GM21447 (cell line): Measurements from ENCODE around the gene RDH12.
"Not testable (repeated sequence)": the region's sequence is repeated elsewhere in the genome, so short reads cannot be mapped to it uniquely, and the experiment has no call there.

Experiments used
- ATAC-seq: cut with Tn5 transposase; IDR thresholded peaks from one replicate; pipeline ENCODE4 v1.9.1; 2021; ENCODE audit not compliant: unreplicated experiment

Gene RDH12

DNA sequence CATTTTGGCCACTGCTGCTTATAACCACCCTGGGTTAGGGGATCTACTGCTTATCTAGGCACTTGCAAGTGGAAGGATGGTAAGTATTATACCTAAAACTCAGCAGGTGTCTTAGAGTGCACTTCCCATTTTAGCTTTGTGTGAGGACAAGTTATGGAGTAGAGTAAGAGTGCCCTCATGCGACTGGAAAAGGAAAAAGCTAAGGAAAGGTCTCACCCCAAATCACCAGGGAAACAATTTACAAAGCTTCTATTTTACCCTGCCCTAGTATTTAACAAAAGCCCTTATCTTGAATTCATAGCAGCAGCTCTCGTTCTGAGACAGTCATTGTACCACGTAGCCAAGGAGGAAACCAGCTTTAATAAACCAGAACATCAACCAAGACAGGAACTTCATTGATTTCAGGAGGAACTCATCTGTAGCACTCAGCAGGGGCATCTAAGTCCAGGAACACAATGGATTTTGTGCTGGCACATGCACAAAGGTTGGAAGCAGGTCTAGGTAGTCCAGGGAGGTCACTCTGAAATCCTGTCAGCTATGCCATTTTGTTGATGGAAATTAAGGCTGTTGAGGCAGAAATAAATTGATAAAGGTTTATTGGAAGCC lies 2.9 kb downstream of the RDH12 start:
- no peak for ATAC-seq

DNA sequence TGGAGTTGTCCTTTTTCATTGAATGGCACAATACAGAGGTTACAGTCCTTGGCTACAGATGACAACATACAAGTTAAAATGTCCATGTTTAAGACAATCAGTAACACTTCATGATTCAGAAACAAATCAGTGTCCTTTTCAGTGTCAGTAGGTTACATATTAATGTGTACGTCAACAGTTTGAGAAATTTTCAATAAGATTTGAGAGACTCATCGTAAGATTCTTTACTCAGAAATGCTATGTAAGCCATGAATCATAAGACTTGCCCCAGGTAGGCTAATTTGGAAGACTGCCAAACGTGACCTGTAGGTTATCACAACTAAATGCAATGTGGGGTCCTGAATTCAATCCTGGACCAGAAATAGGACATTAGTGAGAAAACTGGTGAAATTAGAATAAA lies 3.5 kb downstream of the RDH12 start:
- ATAC-seq = no peak

DNA sequence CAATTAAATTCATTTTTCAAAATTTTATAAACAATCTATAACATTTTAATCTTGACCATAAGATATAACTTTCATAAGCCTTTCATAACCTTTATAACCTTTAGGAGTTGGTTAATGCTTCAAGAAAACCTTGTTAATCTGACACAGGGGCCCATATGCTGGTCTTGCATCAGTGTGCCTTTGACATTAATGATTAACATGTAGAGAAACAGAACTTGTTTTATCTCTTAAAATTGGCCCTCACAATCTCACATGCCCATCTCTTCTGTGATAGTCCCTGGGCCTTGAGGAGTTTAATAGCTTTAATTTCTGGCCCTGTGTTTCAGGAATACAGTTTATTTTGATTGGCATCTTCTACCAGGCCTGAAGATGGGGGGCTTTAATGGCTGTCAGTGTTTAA lies 7.7 kb downstream of the RDH12 start:
- not testable (repeated sequence) for ATAC-seq

DNA sequence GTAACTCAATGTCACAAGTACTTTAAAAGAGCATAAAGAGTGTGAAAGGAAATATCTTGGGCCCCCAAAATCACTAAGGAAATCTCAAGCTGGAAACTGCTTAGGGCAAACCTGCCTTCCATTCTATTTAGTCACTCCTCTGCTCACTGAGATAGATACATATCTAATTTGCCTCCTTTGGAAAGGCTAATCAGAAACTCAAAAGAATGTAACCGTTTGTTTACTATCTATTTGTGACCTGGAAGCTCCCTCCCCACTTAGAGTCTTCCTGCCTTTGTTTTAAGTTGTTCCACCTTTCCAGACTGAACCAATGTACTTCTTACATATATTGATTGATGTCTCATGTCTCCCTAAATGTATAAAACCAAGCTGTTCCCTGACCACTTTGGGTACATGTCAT lies 8.1 kb downstream of the RDH12 start:
- ATAC-seq = not testable (repeated sequence)

DNA sequence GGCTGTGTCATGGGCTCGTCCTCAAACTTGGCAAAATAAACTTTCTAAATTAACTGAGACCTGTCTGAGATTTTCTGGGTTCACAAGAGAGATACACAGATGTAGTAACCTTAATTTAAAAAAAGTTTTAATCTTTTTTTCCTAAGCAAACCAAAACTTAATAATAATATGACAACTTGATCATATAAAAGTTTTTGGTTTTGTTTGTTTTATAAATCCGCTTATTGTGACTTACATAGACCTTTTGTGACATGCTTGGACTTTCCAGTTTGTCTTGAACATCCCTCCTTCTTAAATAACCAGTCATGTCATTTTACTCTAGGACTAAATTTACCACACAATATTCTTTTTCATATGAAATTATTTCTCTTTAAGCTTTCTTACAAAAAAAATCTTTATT lies 8.5 kb downstream of the RDH12 start:
- ATAC-seq = no peak

DNA sequence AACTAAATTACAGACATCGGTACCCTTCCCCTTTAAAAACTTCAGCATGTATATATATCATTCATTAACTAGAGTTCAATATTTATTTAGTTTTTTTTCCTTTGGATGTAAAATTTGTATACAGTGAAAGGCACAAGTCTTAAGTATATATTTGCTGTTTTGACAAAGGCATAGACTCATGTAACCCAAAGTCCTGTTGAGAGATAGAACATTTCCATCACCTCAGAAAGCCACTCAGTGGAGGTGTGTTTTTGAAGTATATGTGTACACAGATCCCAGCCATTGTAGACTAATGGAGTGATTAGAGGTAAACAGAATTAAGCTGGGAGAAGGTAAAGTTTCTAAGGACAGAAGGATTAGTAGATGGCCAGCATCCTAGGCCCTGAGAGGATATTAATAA lies 15.4 kb downstream of the RDH12 start:
- ATAC-seq = no peak

DNA sequence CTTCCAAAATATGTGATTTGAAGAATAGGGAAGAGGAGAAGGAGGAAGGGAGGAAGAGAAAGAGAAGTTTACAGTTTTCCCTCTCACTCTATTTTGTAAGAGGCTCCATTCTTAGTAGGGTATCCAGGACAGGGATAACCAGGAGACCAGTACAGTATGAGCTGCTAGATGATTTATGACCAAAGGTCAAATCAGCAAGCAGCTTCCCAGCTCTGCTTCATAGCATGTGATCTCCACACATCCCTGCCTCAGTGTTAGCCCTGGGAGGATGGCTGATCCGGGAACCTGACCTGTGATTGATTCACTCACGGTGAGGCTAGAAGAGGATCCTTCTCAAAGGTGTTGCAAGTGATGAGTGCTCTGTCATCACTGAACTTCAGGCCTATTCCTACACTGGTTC lies 16.6 kb downstream of the RDH12 start:
- no peak for ATAC-seq

DNA sequence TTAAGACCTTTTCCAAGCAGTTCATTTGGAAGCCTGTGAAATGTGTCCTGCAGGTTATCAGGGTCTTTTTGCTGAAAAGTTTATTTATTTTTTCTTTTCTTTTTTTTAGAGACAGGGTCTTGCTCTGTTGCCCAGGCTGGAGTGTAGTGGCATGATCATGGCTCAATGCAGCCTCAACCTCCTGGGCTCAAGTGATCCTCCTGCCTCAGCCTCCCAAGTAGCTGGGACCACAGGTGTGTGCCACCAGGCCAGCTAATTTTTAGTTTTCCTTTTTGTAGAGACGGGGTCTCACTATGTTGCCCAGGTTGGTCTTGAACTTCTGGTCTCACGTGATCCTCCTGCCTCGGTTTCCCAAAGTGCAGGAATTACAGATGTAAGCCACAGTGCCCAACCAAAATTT lies 17.7 kb downstream of the RDH12 start:
- not testable (repeated sequence) for ATAC-seq

DNA sequence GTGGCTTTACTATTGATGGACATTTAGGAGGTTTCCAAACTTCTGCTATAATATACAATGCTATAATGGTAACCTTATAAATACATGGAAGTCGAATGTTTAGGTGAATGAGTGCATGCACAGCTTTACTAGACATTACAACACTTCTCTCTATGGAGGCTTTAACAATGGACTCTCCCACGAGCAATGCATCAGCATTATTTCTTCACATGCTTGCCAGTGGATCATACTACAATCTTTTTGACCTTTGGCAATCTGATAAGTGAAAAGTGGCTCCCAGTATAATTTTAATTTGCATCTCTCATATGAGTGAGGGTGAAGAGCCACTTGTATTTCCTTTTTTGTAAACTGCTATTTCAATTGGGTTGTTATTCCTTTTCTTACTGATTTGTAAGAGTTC lies 18.2 kb downstream of the RDH12 start:
- ATAC-seq = no peak

DNA sequence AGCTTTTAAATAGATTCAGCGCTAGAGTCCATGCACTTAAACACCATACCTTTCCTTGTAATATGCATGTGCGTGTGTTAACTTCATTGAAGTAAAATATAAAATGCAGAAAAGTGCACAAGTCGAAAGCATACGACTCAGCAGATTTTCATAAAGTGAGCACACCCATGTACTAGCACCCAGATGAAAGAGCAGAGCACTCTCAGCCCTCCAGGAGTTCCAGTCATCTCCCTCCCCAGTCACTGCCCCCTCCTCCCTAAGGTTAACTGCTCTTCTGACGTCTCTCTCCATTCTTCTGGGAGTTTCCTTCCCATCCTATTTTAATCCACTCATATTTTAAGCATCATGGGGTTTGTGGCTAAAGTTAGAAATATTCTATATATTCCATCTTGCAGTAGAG lies 20.2 kb downstream of the RDH12 start:
- ATAC-seq = no peak

DNA sequence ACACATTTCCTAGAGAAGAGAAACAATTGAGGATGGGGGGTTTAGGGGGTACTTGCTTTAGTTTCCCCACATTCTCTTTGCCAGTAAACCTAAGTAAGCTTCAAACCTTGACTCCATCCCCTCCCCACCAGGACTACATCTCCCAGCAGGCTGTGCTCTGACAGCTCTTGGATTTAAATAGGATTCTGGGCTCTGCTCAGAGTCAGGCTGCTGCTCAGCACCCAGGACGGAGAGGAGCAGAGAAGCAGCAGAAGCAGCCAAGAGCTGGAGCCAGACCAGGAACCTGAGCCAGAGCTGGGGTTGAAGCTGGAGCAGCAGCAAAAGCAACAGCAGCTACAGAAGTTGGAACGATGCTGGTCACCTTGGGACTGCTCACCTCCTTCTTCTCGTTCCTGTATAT lies 20.6 kb downstream of the RDH12 start:
- no peak for ATAC-seq

DNA sequence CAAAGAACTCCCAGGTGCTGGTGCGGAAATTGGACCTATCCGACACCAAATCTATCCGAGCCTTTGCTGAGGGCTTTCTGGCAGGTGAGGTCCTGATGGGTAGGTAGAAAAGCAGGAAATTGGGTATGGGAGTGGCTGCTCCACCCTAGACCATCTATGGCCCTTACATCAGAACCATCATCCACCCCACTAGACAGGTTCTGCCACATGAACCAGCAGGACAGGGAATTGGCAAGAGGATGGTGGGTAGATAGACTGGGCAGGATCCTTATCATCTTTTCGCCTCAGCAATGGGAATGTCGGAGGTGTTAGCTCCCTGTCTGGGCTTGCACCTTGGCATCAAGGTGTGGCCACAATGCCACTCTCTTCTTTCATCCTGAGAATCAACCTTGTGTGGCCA lies 23.5 kb downstream of the RDH12 start:
- no peak for ATAC-seq

DNA sequence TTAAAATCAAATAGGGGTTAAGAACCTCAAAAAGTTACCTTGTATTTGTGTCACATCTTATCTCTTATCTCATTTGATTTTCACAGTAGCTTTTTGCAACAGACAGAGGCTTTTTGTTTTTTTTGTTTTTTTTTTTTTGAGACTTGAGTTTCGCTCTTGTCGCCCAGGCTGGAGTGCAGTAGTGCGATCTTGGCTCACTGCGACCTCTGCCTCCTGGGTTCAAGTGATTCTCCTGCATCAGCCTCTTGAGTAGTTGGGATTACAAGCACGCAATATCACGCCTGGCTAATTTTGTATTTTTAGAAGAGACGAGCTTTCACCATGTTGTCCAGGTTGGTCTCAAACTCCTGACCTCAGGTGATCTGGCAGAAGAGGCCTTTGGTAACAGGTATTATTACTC lies 25.7 kb downstream of the RDH12 start:
- ATAC-seq = no peak

DNA sequence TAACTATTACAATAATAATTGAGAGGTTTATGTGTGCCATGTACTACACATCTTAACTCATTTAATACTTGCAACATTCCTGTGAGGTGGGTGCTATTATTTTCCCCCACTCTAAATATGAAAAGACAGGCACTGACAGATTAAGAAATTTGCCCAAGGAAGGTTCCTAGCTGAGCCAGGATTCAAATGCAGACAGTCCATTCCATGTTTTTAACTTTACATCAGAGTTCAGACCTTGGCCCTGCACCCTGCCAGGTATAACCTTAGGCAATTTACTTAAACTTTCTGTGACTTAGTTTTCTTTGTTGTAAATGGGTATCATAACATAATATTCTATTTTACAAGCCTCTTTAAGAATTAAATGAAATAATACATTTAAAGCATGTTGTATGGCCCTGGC lies 26.6 kb downstream of the RDH12 start:
- ATAC-seq = no peak

DNA sequence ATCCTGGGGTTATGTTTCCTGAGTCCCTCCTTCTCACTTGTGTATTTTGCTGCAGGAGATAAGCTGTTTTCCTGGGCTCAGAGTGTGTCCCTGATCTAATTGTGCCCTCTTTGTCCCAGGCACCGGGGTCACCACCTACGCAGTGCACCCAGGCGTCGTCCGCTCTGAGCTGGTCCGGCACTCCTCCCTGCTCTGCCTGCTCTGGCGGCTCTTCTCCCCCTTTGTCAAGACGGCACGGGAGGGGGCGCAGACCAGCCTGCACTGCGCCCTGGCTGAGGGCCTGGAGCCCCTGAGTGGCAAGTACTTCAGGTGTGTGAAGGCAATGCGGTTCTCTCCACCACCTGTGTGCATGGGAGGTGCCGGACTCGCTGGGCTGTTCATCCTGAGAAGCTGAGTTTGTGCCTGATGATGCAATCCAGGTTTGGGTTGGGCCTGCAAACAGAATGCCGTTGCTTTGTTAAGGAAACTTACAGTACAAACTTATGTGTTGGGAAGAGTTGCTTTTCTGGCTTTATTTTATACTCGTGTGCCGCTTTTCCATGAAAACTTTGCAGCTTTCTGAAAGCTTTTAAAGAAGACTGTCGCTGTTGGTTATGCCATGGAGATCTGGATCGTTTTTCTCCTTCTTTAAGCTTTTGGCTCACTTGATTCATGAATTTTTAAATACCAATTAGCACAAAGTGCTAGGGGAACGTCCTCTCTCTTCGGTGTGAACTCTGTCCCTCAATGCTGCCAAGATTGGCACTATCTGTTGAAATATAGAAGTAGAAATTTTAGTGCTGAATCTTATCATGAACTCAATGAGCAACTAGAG lies 27.6 kb downstream of the RDH12 start:
- no peak for ATAC-seq

DNA sequence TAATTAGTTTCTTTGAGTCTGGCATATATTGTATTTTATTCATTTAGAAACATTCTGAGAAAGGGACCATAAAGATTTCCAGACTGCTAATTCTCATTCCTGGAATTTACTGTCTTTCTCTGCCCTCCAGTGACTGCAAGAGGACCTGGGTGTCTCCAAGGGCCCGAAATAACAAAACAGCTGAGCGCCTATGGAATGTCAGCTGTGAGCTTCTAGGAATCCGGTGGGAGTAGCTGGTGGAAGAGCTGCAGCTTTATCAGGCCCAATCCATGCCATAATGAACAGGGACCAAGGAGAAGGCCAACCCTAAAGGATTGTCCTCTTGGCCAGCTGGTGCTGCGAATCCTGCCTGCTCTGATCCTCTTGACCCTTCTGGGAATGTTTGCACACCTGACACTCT lies 31.9 kb downstream of the RDH12 start:
- no peak for ATAC-seq

DNA sequence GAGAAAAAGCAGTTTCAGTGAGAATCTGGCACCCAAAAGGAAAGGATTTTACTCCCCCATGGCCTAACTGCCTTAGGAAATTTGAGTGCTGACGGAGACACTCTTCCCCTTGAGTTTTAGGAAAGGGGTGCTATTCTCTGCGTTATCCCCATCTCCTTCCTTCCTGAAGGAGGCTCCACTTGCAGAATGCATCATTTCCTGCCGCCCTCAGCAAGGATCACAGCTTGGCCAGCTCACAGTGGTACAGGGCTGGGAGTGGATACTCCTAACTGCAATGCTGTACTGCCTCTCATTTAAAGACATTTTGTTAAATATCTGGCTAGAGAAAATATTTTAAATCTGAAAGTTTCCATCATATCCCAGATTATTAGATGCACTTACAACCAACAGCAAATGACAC lies 33.0 kb downstream of the RDH12 start:
- ATAC-seq = no peak

DNA sequence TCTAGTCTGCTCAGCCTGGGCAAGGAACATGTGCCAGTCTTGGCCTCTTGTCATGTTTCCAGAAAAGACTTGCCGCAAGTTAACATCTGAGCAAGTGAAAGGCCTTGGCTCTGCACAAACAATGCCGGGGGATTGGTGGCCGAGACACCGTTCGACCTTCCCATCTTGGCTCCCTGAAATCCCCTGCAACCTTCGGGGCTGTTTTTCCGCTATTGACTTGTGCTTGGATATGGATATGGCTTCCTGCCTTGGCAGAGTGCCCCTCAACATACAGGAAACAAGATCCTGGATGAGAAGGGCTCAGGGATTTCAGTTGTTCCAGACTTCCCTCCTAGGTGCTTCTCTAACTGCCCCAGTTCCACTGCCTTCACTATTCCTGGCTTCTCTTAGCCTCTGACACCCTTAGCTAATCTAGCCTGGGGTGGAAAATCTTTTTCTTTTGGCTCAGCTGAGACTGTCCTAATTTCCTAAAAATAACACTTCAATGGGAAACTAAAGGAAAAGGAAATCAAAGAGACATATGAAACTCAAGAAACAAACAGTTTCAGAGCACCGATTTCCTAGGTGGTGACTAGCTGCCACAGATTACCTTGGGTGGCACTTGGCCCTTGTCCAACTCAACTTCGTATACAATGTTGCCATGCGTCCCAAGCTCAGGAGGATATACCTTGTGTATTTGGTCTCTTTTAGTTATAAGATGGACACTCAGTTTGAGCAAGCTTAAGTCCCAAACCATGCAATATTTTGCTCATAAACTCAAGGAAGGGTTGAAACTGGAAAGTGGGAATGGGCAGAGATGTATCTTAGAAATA lies 33.9 kb downstream of the RDH12 start:
- ATAC-seq = no peak

DNA sequence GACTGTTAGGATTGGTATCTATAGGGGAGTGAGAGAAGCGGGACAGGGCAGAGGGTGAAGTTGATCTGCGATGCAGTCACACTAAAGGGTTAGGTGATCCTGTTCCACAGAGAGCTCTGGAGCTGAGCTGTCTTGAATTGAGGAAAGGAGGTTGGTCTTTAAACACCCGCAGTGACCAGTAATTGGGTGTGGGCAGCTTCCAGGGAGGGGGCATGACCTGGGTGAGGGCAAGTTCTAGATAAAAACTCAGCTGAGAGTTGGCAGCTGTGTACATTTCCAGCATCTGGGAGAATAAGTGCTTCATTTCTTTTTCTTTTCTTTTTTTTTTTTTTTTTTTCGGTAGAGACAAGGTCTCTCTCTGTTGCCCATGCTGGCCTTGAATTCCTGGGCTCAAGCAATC lies 35.1 kb downstream of the RDH12 start:
- no peak for ATAC-seq

DNA sequence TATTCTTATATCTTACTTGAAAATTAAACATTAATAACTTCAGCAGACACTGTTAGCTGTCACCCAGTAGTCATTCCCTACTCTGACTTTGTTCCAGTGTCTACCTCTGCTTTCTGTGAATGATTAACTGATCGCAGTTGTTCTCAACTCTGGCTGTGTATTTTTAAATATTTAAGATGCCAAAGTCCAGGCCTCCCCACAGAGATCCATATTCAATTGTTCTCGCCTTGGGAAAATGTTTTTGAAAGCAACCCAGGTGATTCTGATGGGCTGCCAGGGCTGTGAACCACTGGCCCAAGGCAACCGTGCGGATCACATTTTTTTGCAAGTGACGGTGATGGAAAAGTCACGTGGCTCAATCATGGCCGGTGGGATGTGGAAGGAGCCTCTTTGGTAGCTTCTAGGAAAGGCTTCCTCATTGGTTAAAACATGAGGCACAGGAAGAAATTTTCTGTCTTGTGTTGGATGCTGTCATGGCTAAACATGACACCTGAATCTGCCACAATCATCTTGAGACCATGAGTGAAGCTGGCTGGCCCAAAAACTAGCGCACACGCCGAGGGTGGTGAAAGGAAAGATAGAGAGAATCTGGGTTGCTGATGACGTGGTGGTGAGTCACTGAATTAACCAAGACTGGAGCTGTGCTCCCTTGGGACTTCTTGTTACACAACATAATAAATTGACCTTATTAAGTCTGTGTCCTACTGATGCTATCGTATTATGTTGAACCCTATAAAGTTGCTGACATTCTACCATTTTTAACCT lies 37.2 kb downstream of the RDH12 start:
- ATAC-seq = no peak

DNA sequence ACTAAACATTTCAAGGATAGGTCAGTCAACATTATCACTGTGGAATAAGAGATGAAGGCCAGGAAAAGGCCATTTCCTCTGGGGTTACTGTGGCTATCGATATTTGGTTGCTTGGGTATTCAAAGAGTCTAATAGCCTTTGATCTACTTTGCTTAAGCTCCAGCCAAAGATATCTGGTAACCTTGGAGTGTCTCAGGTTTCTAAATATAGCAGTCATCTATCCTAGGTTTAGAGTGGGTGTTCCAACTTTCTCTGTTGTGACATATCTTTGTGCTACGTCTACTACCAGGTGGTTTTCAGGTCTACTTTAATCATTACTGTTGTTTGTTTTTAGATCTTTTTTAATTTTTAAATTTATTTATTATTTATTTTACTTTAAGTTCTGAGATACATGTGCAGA lies 42.4 kb downstream of the RDH12 start:
- no peak for ATAC-seq
